Stomach (tissue), 9 donors: ENCODE data around the gene KDM3B. TPM values are rescaled to one million over a fixed set of nuclear protein-coding genes. Genes with fewer than 3 reads are reported as not detected.

Source experiments
- DNase-seq, 2 donors: peaks; one replicate each; pipeline versions ENCODE4 v3.0.0 to v3.0.0-alpha.2; 2013 to 2019
- H3K27ac ChIP-seq, 5 donors: fragments of 200-600 bp in 4 of 5; sonication (generic) in 4 of 5; one replicate each; pipeline ENCODE4 v1.5.1; 2013 to 2019; ENCODE audit warnings: mild to moderate bottlenecking in 1 of 5, moderate library complexity in 1 of 5
- H3K27me3 ChIP-seq, 3 donors: fragments of 200-600 bp; sonication (generic); one replicate each; pipeline ENCODE4 v1.5.1; 2017 to 2019; ENCODE audit warnings: mixed run types in 1 of 3
- H3K36me3 ChIP-seq, 4 donors: fragments of 200-600 bp; sonication (generic); 1 replicate in 3 of 4; 2 replicates in 1 of 4; pipeline ENCODE4 v1.5.1; 2016 to 2019
- H3K4me1 ChIP-seq, 4 donors: fragments of 200-600 bp; sonication (generic); one replicate each; pipeline ENCODE4 v1.5.1; 2016 to 2019
- H3K4me3 ChIP-seq, 4 donors: fragments of 200-600 bp; sonication (generic) in 3 of 4; one replicate each; pipeline ENCODE4 v1.5.1; 2016 to 2019; ENCODE audit warnings: mild to moderate bottlenecking in 1 of 4
- H3K9me3 ChIP-seq, 4 donors: fragments of 200-600 bp; sonication (generic); one replicate each; pipeline ENCODE4 v1.5.1; 2016 to 2019
- EP300 ChIP-seq: sonication (generic); formaldehyde crosslinking; IDR thresholded peaks from one replicate; pipeline ENCODE4 v1.6.1; 2017; ENCODE audit warnings: antibody characterized with exemption
- POLR2A ChIP-seq, 4 donors: fragments of 450-650 bp; IDR thresholded peaks; one replicate each; pipeline ENCODE4 v1.6.1; 2016; ENCODE audit warnings: antibody characterized with exemption in 4 of 4, control low read depth in 2 of 4, mild to moderate bottlenecking in 1 of 4, moderate library complexity in 1 of 4
- POLR2AphosphoS5 ChIP-seq, 3 donors: sonication (generic); formaldehyde crosslinking; IDR thresholded peaks; one replicate each; pipeline ENCODE4 v1.6.1; 2016; ENCODE audit warnings: antibody characterized with exemption in 3 of 3
- WGBS, 5 donors: extraction: QIAGEN DNeasy Blood & Tissue Kit in 3 of 5; methylation state at CpG; one replicate each; pipeline versions ENCODE4 v1.1.5 to v1.1.7; 2013 to 2018; 5-methylcytosine and 5-hydroxymethylcytosine counted together
- intact Hi-C: fragments of 100-400 bp; cut with DNase I; formaldehyde crosslinking; loops from one replicate; pipeline ENCODE4 v1.15.1; 2023; ENCODE audit warnings: low total_unique reads
- polyA plus RNA-seq, 3 donors: library from polyadenylated mRNA; stranded (reverse); fragments of 200-250 nt; gene quantifications; one replicate each; pipeline ENCODE4 v1.2.3, GENCODE V29; 2013
- total RNA-seq, 5 donors: library from RNA; depleted of rRNA; stranded (reverse); fragments of >200 nt; gene quantifications; one replicate each; pipeline versions ENCODE4 v1.1.0 to v1.2.3, GENCODE V29; 2014 to 2016
- TF ChIP-seq, protein P1 (sequence below), 7 experiments: fragments of 450-650 bp in 4 of 7; fragments of 200-600 bp in 3 of 7; sonication (generic) in 3 of 7; IDR thresholded peaks; one replicate each; pipeline ENCODE4 v1.5.1; 2016 to 2019; ENCODE audit warnings: antibody characterized with exemption in 7 of 7, control low read depth in 2 of 7, mild to moderate bottlenecking in 1 of 7
- donor health status: healthy with polysubstance abuse.
- donor health status: Bipolar disorder and iron deficiency.
- donor health status: healthy.

Gene KDM3B
- total and polyA plus RNA-seq, 8 donors, result 12.6 to 107 (median 51.0) TPM

DNA sequence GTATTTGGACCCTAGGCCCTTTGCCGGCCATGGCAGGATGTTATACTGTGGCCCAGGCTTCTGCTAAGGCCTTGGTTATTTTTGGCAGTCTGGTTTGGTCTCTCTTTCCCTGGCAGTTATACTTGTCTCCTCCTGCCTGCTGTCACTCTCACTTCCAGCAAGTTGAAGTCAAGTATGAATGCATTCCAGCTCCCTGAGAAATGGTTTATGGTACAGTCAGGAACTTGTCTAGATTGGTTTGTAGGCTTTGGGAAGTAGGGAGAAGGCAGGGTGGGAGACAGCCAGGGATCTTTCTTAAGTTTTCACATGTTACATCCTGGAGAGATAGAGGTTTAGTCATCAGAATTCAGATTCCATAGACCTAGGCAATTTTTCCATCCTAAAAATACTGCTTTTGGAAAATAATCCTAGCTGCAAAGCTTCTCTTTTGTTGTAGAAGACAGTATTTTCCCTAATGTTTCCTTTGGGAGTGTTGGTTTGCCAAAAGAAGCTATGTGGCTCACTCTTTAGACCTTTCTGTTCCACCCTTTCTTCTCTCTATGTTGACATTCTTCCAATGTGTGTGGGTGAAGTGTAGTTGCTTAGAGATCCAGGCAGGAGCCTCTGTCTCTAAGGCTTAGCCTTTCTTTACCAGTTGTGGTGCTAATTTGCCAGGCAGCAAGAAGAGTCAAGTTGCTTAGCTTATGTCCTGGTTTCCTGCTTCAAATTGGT, 2.5 kb upstream of the KDM3B start:
- DNase-seq, result no peak
- Histone ChIP-seq H3K9me3 (peaks cover 0 to 6% (median 0%) of the 10 kb centered on the region in 4 donors), H3K4me3 (no peak overlapping the region), H3K4me1 (peaks cover 8 to 15% (median 10%) of the 10 kb centered on the region in 4 donors), H3K27ac (no peak overlapping the region), H3K27me3 (no peaks in the 10 kb centered on the region), H3K36me3 (peaks cover 34 to 51% (median 44%) of the 10 kb centered on the region in 4 donors)
- TF ChIP-seq POLR2AphosphoS5 (IDR thresholded peaks at IDR 0.05), result no peak
- no peak for TF ChIP-seq POLR2A (IDR thresholded peaks at IDR 0.05)
- 87 to 94% (median 89%) methylated on average over 1 of the region's 1 CpG for WGBS, 5 donors
- intact Hi-C loops, result no loop called here

DNA sequence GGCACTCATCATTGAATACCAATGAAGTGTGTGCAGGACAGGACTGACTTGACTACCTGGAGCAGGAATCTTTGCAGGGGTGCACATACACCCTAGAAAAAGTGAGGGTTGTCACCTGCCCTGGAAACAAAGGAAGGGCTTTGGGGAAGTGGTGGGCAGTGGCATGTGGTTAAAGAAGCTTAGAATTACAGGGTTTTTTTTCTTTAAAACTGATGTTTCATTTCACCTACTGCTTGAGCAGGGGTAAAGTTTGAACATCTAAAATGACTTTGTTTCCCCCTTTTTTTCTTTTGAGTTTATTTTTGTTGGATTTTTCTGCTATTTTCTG, 2.0 kb upstream of the KDM3B start:
- peaks cover 0 to 6% (median 0%) of the 10 kb centered on the region in 4 donors for H3K9me3 ChIP-seq
- peaks cover 10 to 20% (median 15%) of the 10 kb centered on the region in 4 donors for H3K4me1 ChIP-seq
- no peak overlapping the region for H3K27ac ChIP-seq
- intact Hi-C loops, result no loop called here
- H3K36me3 ChIP-seq, result peaks cover 29 to 46% (median 39%) of the 10 kb centered on the region in 4 donors
- no peak for DNase-seq
- no peak for TF ChIP-seq POLR2A (IDR thresholded peaks at IDR 0.05)
- TF ChIP-seq POLR2AphosphoS5 (IDR thresholded peaks at IDR 0.05), result no peak
- no peak for TF ChIP-seq EP300
- TF ChIP-seq, protein P1, sequence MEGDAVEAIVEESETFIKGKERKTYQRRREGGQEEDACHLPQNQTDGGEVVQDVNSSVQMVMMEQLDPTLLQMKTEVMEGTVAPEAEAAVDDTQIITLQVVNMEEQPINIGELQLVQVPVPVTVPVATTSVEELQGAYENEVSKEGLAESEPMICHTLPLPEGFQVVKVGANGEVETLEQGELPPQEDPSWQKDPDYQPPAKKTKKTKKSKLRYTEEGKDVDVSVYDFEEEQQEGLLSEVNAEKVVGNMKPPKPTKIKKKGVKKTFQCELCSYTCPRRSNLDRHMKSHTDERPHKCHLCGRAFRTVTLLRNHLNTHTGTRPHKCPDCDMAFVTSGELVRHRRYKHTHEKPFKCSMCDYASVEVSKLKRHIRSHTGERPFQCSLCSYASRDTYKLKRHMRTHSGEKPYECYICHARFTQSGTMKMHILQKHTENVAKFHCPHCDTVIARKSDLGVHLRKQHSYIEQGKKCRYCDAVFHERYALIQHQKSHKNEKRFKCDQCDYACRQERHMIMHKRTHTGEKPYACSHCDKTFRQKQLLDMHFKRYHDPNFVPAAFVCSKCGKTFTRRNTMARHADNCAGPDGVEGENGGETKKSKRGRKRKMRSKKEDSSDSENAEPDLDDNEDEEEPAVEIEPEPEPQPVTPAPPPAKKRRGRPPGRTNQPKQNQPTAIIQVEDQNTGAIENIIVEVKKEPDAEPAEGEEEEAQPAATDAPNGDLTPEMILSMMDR (IDR thresholded peaks at IDR 0.05), result no peak
- H3K27me3 ChIP-seq, result no peaks in the 10 kb centered on the region
- H3K4me3 ChIP-seq, result no peak overlapping the region

DNA sequence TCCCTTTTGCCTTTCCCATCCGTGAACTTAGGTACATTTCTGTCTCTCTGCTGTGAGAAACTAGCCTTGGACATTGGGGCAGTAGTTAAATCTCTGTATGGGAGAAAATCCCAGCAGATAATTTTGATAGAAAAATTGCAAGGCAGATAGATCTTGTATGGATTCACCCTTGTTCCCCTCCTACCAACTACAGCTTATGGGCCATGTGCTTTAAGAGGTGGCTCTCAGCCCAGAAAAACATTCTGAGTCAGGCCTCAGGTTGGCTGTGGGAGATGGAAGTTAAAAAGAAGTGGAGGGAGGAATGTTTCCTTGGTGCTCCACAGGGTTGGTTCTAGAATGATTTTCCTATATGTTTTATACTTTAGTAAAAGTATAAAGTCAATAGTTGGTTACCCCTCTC, 1.4 kb upstream of the KDM3B start:
- intact Hi-C loops, result no loop called here
- 84 to 94% (median 92%) methylated on average over 1 of the region's 1 CpG for WGBS, 5 donors
- no peak for TF ChIP-seq EP300
- TF ChIP-seq POLR2A (IDR thresholded peaks at IDR 0.05), result no peak
- TF ChIP-seq, protein P1 (IDR thresholded peaks at IDR 0.05), result no peak
- no peak for TF ChIP-seq POLR2AphosphoS5 (IDR thresholded peaks at IDR 0.05)
- Histone ChIP-seq H3K27me3 (no peaks in the 10 kb centered on the region), H3K4me3 (no peak overlapping the region), H3K9me3 (peaks cover 0 to 6% (median 0%) of the 10 kb centered on the region in 4 donors), H3K27ac (peak overlapping the region in 1 of 5 donors; percentile 21), H3K4me1 (peaks cover 16 to 25% (median 20%) of the 10 kb centered on the region in 4 donors), H3K36me3 (peaks cover 24 to 41% (median 34%) of the 10 kb centered on the region in 4 donors)
- no peak for DNase-seq

- H3K9me3 ChIP-seq, result peaks cover 0 to 6% (median 0%) of the 10 kb centered on the region in 4 donors
- TF ChIP-seq, protein P1 (IDR thresholded peaks at IDR 0.05), result no peak
- TF ChIP-seq POLR2AphosphoS5 (IDR thresholded peaks at IDR 0.05) (no peak), POLR2A (IDR thresholded peaks at IDR 0.05) (no peak), EP300 (no peak)
- intact Hi-C loops, result no loop called here
- no peak overlapping the region for H3K4me3 ChIP-seq
- no peaks in the 10 kb centered on the region for H3K27me3 ChIP-seq
- H3K36me3 ChIP-seq, result peaks cover 19 to 36% (median 29%) of the 10 kb centered on the region in 4 donors
- peak overlapping the region in 3 of 5 donors; percentile 21 to 98 (median 96) for H3K27ac ChIP-seq
- peaks cover 16 to 30% (median 23%) of the 10 kb centered on the region in 4 donors for H3K4me1 ChIP-seq
- no peak for DNase-seq
Measured at GRCh38 chr5:138351517-138351916, 968 bp upstream of the KDM3B start.
